WI38 (cell line): ENCODE measurements around the gene XIRP1.

Source experiments
- H3K4me3 ChIP-seq: 2 replicates; pipeline ENCODE4 v1.5.1; 2011; ENCODE audit warnings: low read depth, mild to moderate bottlenecking, control low read depth, low read length
- CTCF ChIP-seq: IDR thresholded peaks from 2 replicates; pipeline ENCODE4 v1.5.1; 2012; ENCODE audit warnings: low read depth, mild to moderate bottlenecking, control low read depth, low read length

The XIRP1 gene

GRCh38 chr3:39139442-39139841 lies 53.0 kb downstream of the XIRP1 start:
- no peak for TF ChIP-seq CTCF

GRCh38 chr3:39138804-39139415 lies 53.5 kb downstream of the XIRP1 start:
- no peak overlapping the region for H3K4me3 ChIP-seq
- TF ChIP-seq CTCF = no peak

More at GRCh38 chr3:39139442-39139841, 53.0 kb downstream of the XIRP1 start:
- no peak overlapping the region for H3K4me3 ChIP-seq

GRCh38 chr3:39137991-39138803 lies 54.2 kb downstream of the XIRP1 start:
- H3K4me3 ChIP-seq = no peak overlapping the region
- TF ChIP-seq CTCF = no peak

GRCh38 chr3:39137435-39137936 lies 54.9 kb downstream of the XIRP1 start:
- no peak overlapping the region for H3K4me3 ChIP-seq
- TF ChIP-seq CTCF = no peak

GRCh38 chr3:39136533-39137434 lies 55.6 kb downstream of the XIRP1 start:
- TF ChIP-seq CTCF = no peak
- no peak overlapping the region for H3K4me3 ChIP-seq

- no peak overlapping the region for H3K4me3 ChIP-seq
- TF ChIP-seq CTCF = no peak
Measured at GRCh38 chr3:39135170-39135805, 57.1 kb downstream of the XIRP1 start.
